G401.6 (cell line): Measurements from ENCODE around the gene CYP2S1.
"Not testable (repeated sequence)": the region's sequence is repeated elsewhere in the genome, so short reads cannot be mapped to it uniquely, and the experiment has no call there.

Experiments
- FAIRE-seq: peaks from 2 replicates; lab custom pipeline; 2012; peaks lifted over from hg19 to GRCh38; lab: Jason Lieb, UNC

The CYP2S1 gene, protein sequence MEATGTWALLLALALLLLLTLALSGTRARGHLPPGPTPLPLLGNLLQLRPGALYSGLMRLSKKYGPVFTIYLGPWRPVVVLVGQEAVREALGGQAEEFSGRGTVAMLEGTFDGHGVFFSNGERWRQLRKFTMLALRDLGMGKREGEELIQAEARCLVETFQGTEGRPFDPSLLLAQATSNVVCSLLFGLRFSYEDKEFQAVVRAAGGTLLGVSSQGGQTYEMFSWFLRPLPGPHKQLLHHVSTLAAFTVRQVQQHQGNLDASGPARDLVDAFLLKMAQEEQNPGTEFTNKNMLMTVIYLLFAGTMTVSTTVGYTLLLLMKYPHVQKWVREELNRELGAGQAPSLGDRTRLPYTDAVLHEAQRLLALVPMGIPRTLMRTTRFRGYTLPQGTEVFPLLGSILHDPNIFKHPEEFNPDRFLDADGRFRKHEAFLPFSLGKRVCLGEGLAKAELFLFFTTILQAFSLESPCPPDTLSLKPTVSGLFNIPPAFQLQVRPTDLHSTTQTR

GRCh38 chr19:41192574-41193429 is at the start of gene CYP2S1:
Gene CYP2S1, plus strand, starts transcription at chr19:41193219. Its CDS starts 46 bp downstream, at chr19:41193265.
- FAIRE-seq, result no peak

- FAIRE-seq, result peak; percentile 86
Observed at GRCh38 chr19:41144403-41144802, 48.6 kb upstream of the CYP2S1 start.

GRCh38 chr19:41149831-41150230 is 43.2 kb upstream of the CYP2S1 start:
- FAIRE-seq, result no peak

DNA sequence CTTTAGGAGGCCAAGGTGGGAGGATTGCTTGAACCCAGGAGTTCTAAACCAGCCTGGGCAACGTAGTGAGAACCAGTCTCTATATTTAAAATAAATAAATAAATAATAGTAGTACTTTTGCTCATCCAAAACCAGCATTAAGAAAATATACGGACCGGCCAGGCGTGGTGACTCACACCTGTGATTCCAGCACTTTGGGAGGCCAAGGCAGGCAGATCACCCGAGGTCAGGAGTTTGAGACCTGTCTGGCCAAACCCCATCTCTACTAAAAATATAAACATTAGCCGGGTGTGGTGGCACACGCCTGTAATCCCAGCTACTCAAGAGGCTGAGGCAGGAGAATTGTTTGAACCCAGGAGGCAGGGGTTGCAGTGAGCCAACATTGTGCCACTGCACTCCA is 42.0 kb upstream of the CYP2S1 start:
- FAIRE-seq, result not testable (repeated sequence)

GRCh38 chr19:41154060-41154459 is 39.0 kb upstream of the CYP2S1 start:
- FAIRE-seq, result no peak

GRCh38 chr19:41156207-41156606 is 36.8 kb upstream of the CYP2S1 start:
- no peak for FAIRE-seq

DNA sequence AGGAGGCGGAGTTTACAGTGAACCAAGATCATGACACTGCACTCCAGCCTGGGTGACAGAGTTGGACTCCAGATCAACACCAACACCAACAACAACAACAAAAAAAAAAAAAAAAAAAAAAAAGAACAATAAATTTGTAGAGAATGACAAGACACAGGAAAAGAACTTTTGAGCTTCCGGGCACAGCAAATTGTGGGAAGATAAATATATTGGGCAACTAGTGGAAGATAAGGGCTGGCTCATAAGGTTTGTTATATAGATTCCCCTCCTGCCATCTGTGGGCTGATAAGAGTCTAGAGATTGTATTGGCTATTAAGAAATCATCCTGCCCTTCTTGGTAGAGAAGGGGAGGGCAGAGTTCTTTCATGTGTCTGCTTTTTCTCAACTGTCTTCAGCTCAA is 33.1 kb upstream of the CYP2S1 start:
- FAIRE-seq, result no peak

GRCh38 chr19:41161903-41162302 is 31.1 kb upstream of the CYP2S1 start:
- no peak for FAIRE-seq

DNA sequence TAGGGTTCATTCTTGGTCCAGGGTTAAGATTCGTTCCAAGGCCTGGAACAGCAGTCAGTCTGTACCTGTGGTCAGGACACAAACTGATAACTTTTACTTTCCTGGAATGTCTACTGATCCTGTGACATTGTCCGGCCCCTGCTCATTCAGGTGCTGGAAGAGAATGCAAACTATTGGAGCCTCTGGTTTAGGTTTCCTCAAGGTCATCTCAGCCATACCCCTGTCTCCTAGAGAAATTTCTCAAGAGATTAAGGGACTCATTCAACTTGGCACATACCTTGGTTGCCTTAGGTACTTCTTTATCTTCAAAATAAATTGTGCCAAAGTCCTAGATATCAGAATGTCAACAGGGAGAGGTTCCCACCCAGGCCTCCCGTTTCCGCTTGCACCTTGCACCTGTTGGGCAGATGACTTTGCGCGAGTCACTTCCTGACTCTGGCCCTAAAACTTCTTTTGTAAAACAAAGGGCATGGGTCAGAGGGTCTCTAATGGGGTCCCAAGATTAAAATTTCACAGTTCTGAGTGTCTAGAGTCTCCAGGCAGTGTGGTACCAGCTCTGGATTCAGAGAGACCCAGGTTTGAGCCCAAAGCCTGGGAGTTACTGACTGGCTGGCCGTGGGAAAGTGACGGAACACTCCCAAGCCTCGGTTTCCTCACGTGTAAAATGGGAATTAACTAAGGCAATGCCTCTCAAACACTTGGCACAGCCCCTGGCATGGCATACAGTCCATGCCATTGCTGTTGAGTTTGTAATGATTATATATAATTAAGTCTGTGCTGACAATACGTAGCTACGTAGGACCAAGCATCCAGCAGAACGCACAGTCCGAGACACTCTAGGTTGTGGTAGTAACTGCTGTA is 25.8 kb upstream of the CYP2S1 start:
- no peak for FAIRE-seq

- no peak for FAIRE-seq
Observed at GRCh38 chr19:41172297-41173164, 20.5 kb upstream of the CYP2S1 start.

- FAIRE-seq, result no peak
Observed at GRCh38 chr19:41174297-41174928, 18.6 kb upstream of the CYP2S1 start.

DNA sequence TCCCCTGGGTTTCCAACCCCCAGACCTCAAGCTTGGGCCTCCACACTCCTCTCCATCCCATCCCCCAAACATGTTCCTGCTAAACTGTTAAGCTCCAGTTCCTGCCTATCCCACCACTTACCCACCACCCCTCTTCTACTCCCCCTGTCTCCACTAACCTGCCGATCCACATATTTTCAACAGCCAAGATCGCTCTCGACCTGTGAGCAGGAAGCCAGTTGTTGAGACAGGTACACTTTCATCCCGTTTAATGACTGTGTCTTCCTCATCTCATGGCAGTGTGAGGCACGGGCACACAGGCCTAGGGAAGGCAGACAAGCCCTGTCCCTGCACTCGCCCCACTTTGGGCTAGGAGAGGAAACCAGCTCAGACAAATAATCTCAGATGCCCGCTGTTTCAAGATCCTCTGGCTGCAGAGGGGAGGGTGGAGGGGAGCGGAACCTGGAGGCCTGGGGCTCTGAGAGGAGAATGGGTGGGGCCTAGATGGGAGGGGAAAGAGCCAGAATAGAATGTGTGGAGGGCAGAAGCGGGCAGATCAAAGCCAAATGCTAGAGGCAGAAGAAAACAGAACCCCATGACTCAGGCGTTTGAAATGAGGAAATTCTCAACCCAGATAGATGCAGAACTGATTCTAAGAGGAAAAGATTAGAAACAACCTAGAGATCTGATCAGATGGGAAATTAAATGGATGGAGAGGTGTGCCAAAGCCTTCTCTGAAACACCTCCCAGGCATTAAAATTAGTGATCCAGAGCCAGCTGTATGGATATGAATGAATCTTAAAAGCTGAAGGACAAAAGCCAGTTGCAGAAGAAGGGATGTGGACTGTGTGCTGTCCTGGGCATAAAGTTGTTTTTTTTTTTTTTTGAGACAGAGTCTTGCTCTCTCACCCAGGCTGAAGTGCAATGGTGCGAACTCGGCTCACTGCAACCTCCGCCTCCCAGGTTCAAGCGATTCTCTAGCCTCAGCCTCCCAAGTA is 16.9 kb upstream of the CYP2S1 start:
- no peak for FAIRE-seq

DNA sequence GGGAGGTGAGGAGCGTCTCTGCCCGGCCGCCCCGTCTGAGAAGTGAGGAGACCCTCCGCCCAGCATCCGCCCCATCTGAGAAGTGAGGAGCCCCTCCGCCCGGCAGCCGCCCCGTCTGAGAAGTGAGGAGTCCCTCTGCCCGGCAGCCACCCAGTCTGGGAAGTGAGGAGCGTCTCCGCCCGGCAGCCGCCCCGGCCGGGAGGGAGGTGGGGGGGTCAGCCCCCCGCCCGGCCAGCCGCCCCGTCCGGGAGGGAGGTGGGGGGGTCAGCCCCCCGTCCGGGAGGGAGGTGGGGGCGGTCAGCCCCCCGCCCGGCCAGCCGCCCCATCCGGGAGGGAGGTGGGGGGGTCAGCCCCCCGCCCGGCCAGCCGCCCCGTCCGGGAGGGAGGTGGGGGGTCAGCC is 12.8 kb upstream of the CYP2S1 start:
- not testable (repeated sequence) for FAIRE-seq

DNA sequence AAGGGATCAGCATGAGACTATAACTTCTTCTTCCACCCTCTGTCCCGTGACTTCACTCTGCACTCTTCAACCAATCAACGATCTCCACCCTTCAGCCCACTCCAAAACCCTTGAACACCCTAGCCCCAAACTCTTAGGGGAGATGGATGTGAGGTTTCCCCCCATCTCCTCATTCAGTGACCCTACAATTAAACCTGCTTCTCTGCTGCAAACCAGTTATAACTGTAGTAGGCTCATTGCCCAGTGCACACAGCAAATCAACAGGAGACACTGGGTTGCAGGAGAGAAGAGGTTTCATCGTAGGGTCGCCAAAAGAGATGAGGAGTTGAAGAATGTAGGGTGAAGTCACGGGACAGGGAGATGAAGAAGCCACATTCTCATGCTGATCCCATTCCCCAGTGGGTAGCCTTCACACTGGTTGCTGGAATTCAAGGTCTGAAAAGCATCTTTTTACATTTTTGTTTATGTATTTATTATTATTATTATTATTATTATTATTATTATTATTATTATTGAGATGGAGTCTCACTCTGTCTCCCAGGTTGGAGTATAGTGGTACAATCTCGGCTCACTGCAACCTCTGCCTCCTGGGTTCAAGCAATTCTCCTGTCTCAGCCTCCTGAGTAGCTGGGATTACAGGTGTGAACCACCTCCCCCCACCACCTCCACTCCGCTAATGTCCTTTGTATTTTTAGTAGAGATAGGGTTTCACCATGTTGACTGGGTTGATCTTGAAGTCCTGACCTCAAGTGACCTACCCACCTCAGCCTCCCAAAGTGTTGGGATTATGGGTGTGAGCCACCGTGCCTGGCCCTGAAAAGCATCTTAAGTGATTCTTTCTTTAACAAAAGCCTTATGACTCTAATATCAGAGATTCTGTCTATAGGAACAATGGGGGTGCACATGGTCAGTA is 5.8 kb upstream of the CYP2S1 start:
- no peak for FAIRE-seq

- FAIRE-seq, result no peak
Observed at GRCh38 chr19:41187884-41188279, 5.1 kb upstream of the CYP2S1 start.

DNA sequence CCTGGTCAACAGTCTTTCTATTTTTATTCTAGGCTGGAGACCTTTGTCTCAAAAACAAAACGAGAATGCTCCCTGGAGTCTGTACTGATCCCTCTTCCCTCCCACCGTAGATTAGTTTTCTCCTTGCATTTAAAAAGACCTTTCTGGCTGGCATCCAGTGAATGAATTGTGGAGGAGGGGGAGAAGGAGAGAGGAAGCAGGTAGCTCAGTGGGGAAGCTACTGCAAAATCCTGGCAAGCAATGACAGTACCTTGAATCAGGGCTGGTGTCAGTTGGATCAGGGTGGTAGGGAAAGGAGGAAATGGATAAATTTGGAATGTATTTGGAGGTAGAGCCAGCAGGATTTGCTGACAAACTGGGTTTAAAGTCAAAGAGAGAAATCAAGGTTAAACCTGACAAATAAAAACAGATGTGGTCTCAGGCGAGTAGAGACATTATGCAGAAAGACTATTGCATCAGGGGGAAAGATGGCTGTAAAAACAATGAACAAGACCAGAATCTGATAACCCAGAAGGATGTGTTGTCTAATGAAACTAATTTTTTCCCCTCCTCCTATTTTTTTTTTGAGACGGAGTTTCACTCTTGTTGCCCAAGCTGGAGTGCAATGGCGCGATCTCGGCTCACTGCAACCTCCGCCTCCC is 3.5 kb upstream of the CYP2S1 start:
- FAIRE-seq, result no peak

DNA sequence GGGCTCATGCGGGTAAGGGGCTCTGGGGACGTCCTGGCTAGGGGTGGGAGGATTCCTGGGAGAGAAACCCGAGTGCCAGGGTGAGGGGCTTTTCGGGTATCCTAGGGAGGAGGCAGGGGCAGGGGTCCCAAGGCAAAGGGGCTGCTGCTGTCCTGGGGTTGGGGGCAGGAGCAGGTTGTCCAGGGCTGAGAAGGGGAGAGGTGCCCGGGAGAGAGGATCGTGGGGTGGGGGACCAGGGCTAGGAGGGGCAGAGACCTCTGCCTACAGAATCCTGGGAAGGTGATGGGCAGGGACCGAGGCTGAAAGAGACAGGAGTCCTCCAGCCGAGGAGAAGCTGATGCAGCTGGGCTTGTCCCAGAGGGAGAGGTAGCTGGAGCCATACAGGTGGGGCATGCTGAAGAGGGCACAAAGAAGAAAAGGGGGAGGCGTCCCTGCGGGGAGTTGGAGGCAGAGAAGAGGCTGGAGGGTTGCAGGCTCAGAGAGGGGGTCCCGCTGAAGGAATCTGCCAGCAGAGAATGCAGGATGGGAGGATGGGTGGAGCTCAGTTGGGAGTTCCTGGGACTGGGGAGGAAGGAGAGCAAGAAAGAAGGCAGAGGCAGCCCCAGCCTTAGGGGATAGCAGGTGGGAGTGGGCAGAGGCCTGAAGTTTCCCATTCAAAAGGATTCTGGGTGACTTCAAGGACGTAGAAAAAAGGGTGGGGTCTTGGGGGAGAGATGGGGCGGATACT is 574 bp downstream of the CYP2S1 start:
- no peak for FAIRE-seq
